GM21528 (cell line): Measurements from ENCODE around the gene SHFL.
A peak's percentile ranks its signal among the peaks of the same experiment; 100 is the strongest.

Source experiments
- ATAC-seq: cut with Tn5 transposase; IDR thresholded peaks from one replicate; pipeline ENCODE4 v1.9.1; 2021; ENCODE audit warnings: mild to moderate bottlenecking, moderate library complexity; ENCODE audit not compliant: unreplicated experiment, low FRiP score

Gene SHFL

GRCh38 chr19:10085641-10086590 lies at the start of gene SHFL:
SHFL (plus strand) TSS chr19:10086317; CDS start chr19:10086428, 111 bp downstream.
- peak; percentile 74 for ATAC-seq

GRCh38 chr19:10036601-10037071 lies 49.5 kb upstream of the SHFL start:
- ATAC-seq: no peak

- no peak for ATAC-seq
Measured at GRCh38 chr19:10037367-10037766, 48.8 kb upstream of the SHFL start.

GRCh38 chr19:10037809-10038208 lies 48.3 kb upstream of the SHFL start:
- no peak for ATAC-seq

- no peak for ATAC-seq
Measured at GRCh38 chr19:10043286-10043927, 42.7 kb upstream of the SHFL start.

- no peak for ATAC-seq
Measured at GRCh38 chr19:10044390-10044789, 41.7 kb upstream of the SHFL start.

GRCh38 chr19:10045371-10045770 lies 40.7 kb upstream of the SHFL start:
- no peak for ATAC-seq

- ATAC-seq: no peak
Measured at GRCh38 chr19:10049626-10050025, 36.5 kb upstream of the SHFL start.

- no peak for ATAC-seq
Measured at GRCh38 chr19:10052602-10053360, 33.3 kb upstream of the SHFL start.

- ATAC-seq: no peak
Measured at GRCh38 chr19:10061717-10062310, 24.3 kb upstream of the SHFL start.

- ATAC-seq: no peak
Measured at GRCh38 chr19:10068205-10068604, 17.9 kb upstream of the SHFL start.

GRCh38 chr19:10069046-10069445 lies 17.1 kb upstream of the SHFL start:
- ATAC-seq: no peak

- ATAC-seq: no peak
Measured at GRCh38 chr19:10070730-10071446, 15.2 kb upstream of the SHFL start.

GRCh38 chr19:10074153-10074552 lies 12.0 kb upstream of the SHFL start:
- no peak for ATAC-seq

- ATAC-seq: no peak
Measured at GRCh38 chr19:10076535-10076934, 9.6 kb upstream of the SHFL start.

- ATAC-seq: no peak
Measured at GRCh38 chr19:10078329-10078728, 7.8 kb upstream of the SHFL start.

GRCh38 chr19:10079031-10079453 lies 7.1 kb upstream of the SHFL start:
- ATAC-seq: no peak

- no peak for ATAC-seq
Measured at GRCh38 chr19:10083911-10084310, 2.2 kb upstream of the SHFL start.

GRCh38 chr19:10084803-10085202 lies 1.3 kb upstream of the SHFL start:
- no peak for ATAC-seq
